ENCODE measurements around the gene MED13.

GRCh38 chr17:61968757-61969156 is 96.3 kb downstream of the MED13 start:
- TF ChIP-seq CTCF (IDR thresholded peaks at IDR 0.05) (no peak), ZFX (IDR thresholded peaks at IDR 0.05; ENCODE audit: borderline replicate concordance) (no peak)

All from 22Rv1 (cell line).